K562 (cell line): ENCODE results near the gene DOK3. TPM values are rescaled to one million over a fixed set of nuclear protein-coding genes. Genes with fewer than 3 reads are reported as not detected.

Experiments used
- ATAC-seq: fragments of 200-7000 bp; cut with Tn5 transposase; 3 replicates; pipeline ENCODE4 v1.9.1; 2020; ENCODE audit warnings: moderate library complexity
- BruUV-seq: library from RNA; stranded (reverse); fragments of 400-500 nt; replicated peaks from 2 replicates; lab custom pipeline; 2021; lab: Mats Ljungman, UMichigan
- CTCF ChIA-PET: fragments of 300-600 bp; formaldehyde crosslinking; extraction: SDS; loops from one replicate; lab custom pipeline; 2021; ENCODE audit warnings: low intra/inter-chr PET ratio; lab: Yijun Ruan, JAX
- POLR2A ChIA-PET: fragments of 300-600, 350-650 bp; sonication (Branson Sonifier 250); formaldehyde crosslinking; extraction: SDS; loops from one replicate; lab custom pipeline; 2021; ENCODE audit warnings: antibody characterized with exemption, inconsistent platforms; lab: Yijun Ruan, JAX
- DNase-seq, 4 experiments: peaks; one replicate each; pipeline versions ENCODE4 v3.0.0 to v3.0.0-alpha.2; 2011 to 2018; ENCODE audit warnings: low spot score in 3 of 4, mixed read lengths in 3 of 4; ENCODE audit errors: extremely low read depth in 1 of 4
- FAIRE-seq: peaks from 2 replicates; lab custom pipeline; 2011; peaks lifted over from hg19 to GRCh38; lab: Jason Lieb, UNC
- H2AFZ ChIP-seq: 2 replicates; pipeline ENCODE4 v1.6.0; 2011; ENCODE audit warnings: low read depth, low read length, control low read depth, inconsistent platforms
- H3K27ac ChIP-seq: fragments of 200-600 bp; 3 replicates; pipeline ENCODE4 v1.8.0; 2011; ENCODE audit warnings: low read depth, mild to moderate bottlenecking, control low read depth, inconsistent platforms, low read length, moderate library complexity, mixed read lengths; ENCODE audit errors: extremely low read depth
- H3K27me3 ChIP-seq, 2 experiments: fragments of 300-600 bp in 1 of 2; 2 replicates in 1 of 2; 3 replicates in 1 of 2; pipeline versions ENCODE4 v1.6.0 to v1.8.0; 2011; ENCODE audit warnings: inconsistent platforms in 2 of 2, low read length in 2 of 2, mild to moderate bottlenecking in 1 of 2, mixed read lengths in 1 of 2, moderate library complexity in 1 of 2; ENCODE audit not compliant: control insufficient read depth in 2 of 2, insufficient read depth in 2 of 2
- H3K36me3 ChIP-seq: fragments of 300-600 bp; 3 replicates; pipeline ENCODE4 v1.8.0; 2011; ENCODE audit warnings: mild to moderate bottlenecking, low read length, inconsistent platforms; ENCODE audit not compliant: control insufficient read depth, insufficient read depth
- H3K4me1 ChIP-seq, 2 experiments: fragments of 200-600 bp in 1 of 2; replicated peaks in 1 of 2; 2 replicates in 1 of 2; 3 replicates in 1 of 2; pipeline versions ENCODE4 v1.5.1 to v1.8.0; 2011; ENCODE audit warnings: inconsistent platforms in 2 of 2, low read length in 2 of 2, mild to moderate bottlenecking in 1 of 2, mixed read lengths in 1 of 2, moderate library complexity in 1 of 2; ENCODE audit not compliant: control insufficient read depth in 2 of 2, insufficient read depth in 2 of 2
- H3K4me2 ChIP-seq: 2 replicates; pipeline ENCODE4 v1.6.1; 2011; ENCODE audit warnings: low read length, control low read depth, inconsistent platforms, mixed read lengths; ENCODE audit not compliant: insufficient read depth
- H3K4me3 ChIP-seq: fragments of 200-600 bp; sonication (generic), shearing (Covaris generic); 2 replicates; pipeline ENCODE4 v1.5.1; 2016; ENCODE audit warnings: control low read depth, inconsistent platforms
- H3K79me2 ChIP-seq: fragments of 200-600 bp; 3 replicates; pipeline ENCODE4 v1.8.0; 2011; ENCODE audit warnings: low read length, inconsistent platforms; ENCODE audit not compliant: control insufficient read depth, insufficient read depth
- H3K9ac ChIP-seq, 2 experiments: 2 replicates each; pipeline versions ENCODE4 v1.6.0 to v1.6.1; 2011; ENCODE audit warnings: low read depth in 2 of 2, low read length in 2 of 2, control low read depth in 1 of 2, inconsistent platforms in 1 of 2, mild to moderate bottlenecking in 1 of 2, mixed read lengths in 1 of 2; ENCODE audit not compliant: insufficient read depth in 1 of 2
- H3K9me1 ChIP-seq: one replicate; pipeline ENCODE4 v1.6.0; 2011; ENCODE audit warnings: inconsistent platforms, mild to moderate bottlenecking, low read length, moderate library complexity; ENCODE audit not compliant: control insufficient read depth, insufficient read depth
- H3K9me3 ChIP-seq: replicated peaks from 2 replicates; pipeline ENCODE4 v1.5.1; 2011; ENCODE audit warnings: low read depth, low read length, inconsistent platforms; ENCODE audit not compliant: control insufficient read depth, insufficient read depth
- H4K20me1 ChIP-seq: replicated peaks from 2 replicates; pipeline ENCODE4 v1.6.1; 2011; ENCODE audit warnings: low read length, inconsistent platforms, mixed read lengths; ENCODE audit not compliant: control insufficient read depth, insufficient read depth
- C11orf30 ChIP-seq: fragments of 450-650 bp; IDR thresholded peaks from 2 replicates; pipeline ENCODE4 v1.6.1; 2016; ENCODE audit warnings: low read depth, mild to moderate bottlenecking
- CBFB ChIP-seq: sonication (generic); formaldehyde crosslinking; IDR thresholded peaks from 2 replicates; pipeline ENCODE4 v1.4.0; 2020; ENCODE audit warnings: mild to moderate bottlenecking, missing genetic modification reagents
- CREM ChIP-seq: IDR thresholded peaks from 2 replicates; pipeline ENCODE4 v1.6.1; 2014; ENCODE audit warnings: antibody characterized with exemption, low read depth
- HDGF ChIP-seq: fragments of 450-650 bp; IDR thresholded peaks from 2 replicates; pipeline ENCODE4 v1.6.1; 2016
- JUN ChIP-seq, 2 experiments: sonication (generic) in 1 of 2; formaldehyde crosslinking in 1 of 2; IDR thresholded peaks; 2 replicates each; pipeline versions ENCODE4 v1.6.1 to v1.8.0; 2012 to 2022; ENCODE audit warnings: borderline replicate concordance in 2 of 2, mild to moderate bottlenecking in 2 of 2, improper control_type of control experiment in 1 of 2, low read depth in 1 of 2, low read length in 1 of 2, missing genetic modification reagents in 1 of 2
- MAFF ChIP-seq: IDR thresholded peaks from 2 replicates; pipeline ENCODE4 v1.6.1; 2012; ENCODE audit warnings: low read length, improper control_type of control experiment
- MAFK ChIP-seq: IDR thresholded peaks from 2 replicates; pipeline ENCODE4 v1.6.1; 2011; ENCODE audit warnings: low read length, improper control_type of control experiment
- MEF2A ChIP-seq: IDR thresholded peaks from 2 replicates; pipeline ENCODE4 v1.6.1; 2011; ENCODE audit warnings: low read depth, mild to moderate bottlenecking, low read length, moderate library complexity; ENCODE audit not compliant: control insufficient read depth
- MEF2D ChIP-seq: conservative IDR thresholded peaks from 2 replicates; pipeline ENCODE4 v1.6.1; 2016; ENCODE audit warnings: low read depth, missing genetic modification characterization, missing compliant biosample characterization
- MTA3 ChIP-seq: fragments of 450-650 bp; formaldehyde crosslinking; IDR thresholded peaks from 2 replicates; pipeline ENCODE4 v1.6.1; 2017; ENCODE audit warnings: mild to moderate bottlenecking, borderline replicate concordance
- NFXL1 ChIP-seq: fragments of 450-650 bp; formaldehyde crosslinking; IDR thresholded peaks from 2 replicates; pipeline ENCODE4 v1.4.0; 2021; ENCODE audit warnings: mild to moderate bottlenecking
- TEAD1 ChIP-seq, 2 experiments: fragments of 450-650 bp in 1 of 2; sonication (generic) in 1 of 2; formaldehyde crosslinking; IDR thresholded peaks; 2 replicates each; pipeline versions ENCODE4 v1.4.0 to v1.8.0; 2020 to 2022; ENCODE audit warnings: mild to moderate bottlenecking in 2 of 2, missing genetic modification reagents in 1 of 2
- TFE3 ChIP-seq: fragments of 450-650 bp; formaldehyde crosslinking; IDR thresholded peaks from 2 replicates; pipeline ENCODE4 v1.4.0; 2020; ENCODE audit warnings: mild to moderate bottlenecking, mixed read lengths
- XRCC5 ChIP-seq: fragments of 200-400 bp; formaldehyde crosslinking; IDR thresholded peaks from 2 replicates; pipeline ENCODE4 v1.6.1; 2017; ENCODE audit warnings: low read depth, mild to moderate bottlenecking, low read length
- ZBTB43 ChIP-seq: sonication (generic); formaldehyde crosslinking; IDR thresholded peaks from 2 replicates; pipeline ENCODE4 v1.8.0; 2023; ENCODE audit warnings: mild to moderate bottlenecking, missing genetic modification reagents
- ZKSCAN3 ChIP-seq: fragments of 250-450 bp; sonication (Bioruptor Pico); IDR thresholded peaks from 2 replicates; pipeline ENCODE4 v1.4.0; 2020
- ZNF124 ChIP-seq: sonication (generic); formaldehyde crosslinking; IDR thresholded peaks from 2 replicates; pipeline ENCODE4 v1.8.1; 2022; ENCODE audit warnings: missing genetic modification reagents
- ZNF316 ChIP-seq: fragments of 450-650 bp; IDR thresholded peaks from 2 replicates; pipeline ENCODE4 v1.6.1; 2016
- WGBS: fragments of 100-300 bp; shearing (Covaris generic); methylation state at CpG from one replicate; pipeline ENCODE4 v1.1.6; 2016; ENCODE audit warnings: low coverage, mixed read lengths; ENCODE audit not compliant: insufficient coverage; ENCODE audit errors: missing lambda C conversion rate; 5-methylcytosine and 5-hydroxymethylcytosine counted together
- in situ Hi-C: fragments of 300-500 bp; cut with MboI; formaldehyde crosslinking; loops from 4 replicates; pipeline ENCODE4 v1.15.0; 2018; ENCODE audit warnings: inconsistent platforms, mixed read lengths
- intact Hi-C: fragments of 100-400 bp; cut with micrococcal nuclease; formaldehyde crosslinking; loops from 2 replicates; pipeline ENCODE4 v1.14.2; 2022
- polyA plus RNA-seq, 8 experiments: library from polyadenylated mRNA; depleted of rRNA in 4 of 8; stranded (reverse) in 5 of 8; unstranded in 3 of 8; fragments of >200 nt; fragmentation: Nextera tagmentation in 2 of 8; fragmentation: Illumina TruSeq in 1 of 8; extraction: Ambion mirVana in 2 of 8; extraction: Trizol in 1 of 8; gene quantifications; 2 replicates each; pipeline versions ENCODE4 v1.2.1 to v1.2.3, GENCODE V29; 2011 to 2014; ENCODE audit warnings: inconsistent platforms in 1 of 8, missing spikeins in 1 of 8
- total RNA-seq, 7 experiments: library from RNA; depleted of rRNA in 6 of 7; stranded (reverse); fragments of >200 nt in 6 of 7; fragmentation: Illumina TruSeq in 2 of 7; extraction: Trizol in 2 of 7; gene quantifications; 2 replicates each; pipeline versions ENCODE4 v1.2.1 to v1.2.3, GENCODE V29; 2011 to 2021; ENCODE audit warnings: low replicate concordance in 1 of 7

DOK3 gene
- total and polyA plus RNA-seq, 9 of the 15 experiments (the other 6 are each of a cell fraction or from before 2014, with no cell fraction given), result 1.3 to 23.0 (median 8.0) TPM

GRCh38 chr5:177470759-177471536, 38.7 kb downstream of the DOK3 start (continued):
- TF ChIP-seq JUN (IDR thresholded peaks at IDR 0.05; ENCODE audit: borderline replicate concordance, low read depth, low read length) (no peak), JUN (CRISPR knock-in tag; IDR thresholded peaks at IDR 0.05; ENCODE audit: borderline replicate concordance) (no peak), C11orf30 (peak; percentile 63), ZNF316 (peak; percentile 85), NFXL1 (CRISPR knock-in tag) (no peak), MAFK (peak; percentile 11; the same call in 1 of the 2 replicates), MAFF (peak; percentile 24; the same call in 1 of the 2 replicates), HDGF (no peak)
- TF ChIP-seq, all 486 proteins: peak for 5

- no peak overlapping the region for H3K4me3 ChIP-seq
- FAIRE-seq (no peak), ATAC-seq (no peak), DNase-seq (no peak)
- H3K9me3 ChIP-seq, result peaks cover 4% of the 10 kb centered on the region
- CTCF ChIA-PET, result no interaction called here
- no peak overlapping the region for H3K4me2 ChIP-seq
- POLR2A ChIA-PET, result interaction anchor here (0.5 to 2.3 kb wide), 3 partner anchors 10 to 13 kb away, joined by 3 to 9 read pairs (median 5); no protein-coding TSS in a partner anchor
- H4K20me1 ChIP-seq, result no peaks in the 10 kb centered on the region; the same call in 1 of the 2 replicates
- H3K36me3 ChIP-seq, result peaks cover 57% of the 10 kb centered on the region; the same call in 2 of the 3 replicates
- H3K27me3 ChIP-seq, result no peaks in the 10 kb centered on the region
- H3K4me1 ChIP-seq, result peaks cover 9 to 54% of the 10 kb centered on the region in 2 experiments
- in situ Hi-C loops (no loop called here), intact Hi-C loops (no loop called here)
- H2AFZ ChIP-seq, result no peak overlapping the region
- peaks cover 36% of the 10 kb centered on the region for H3K79me2 ChIP-seq
- H3K9ac ChIP-seq, result peak overlapping the region in 1 of 2 experiments; percentile 22; a peak in 2 of 4 replicates
- BruUV-seq, result no TSS peak
- no peaks in the 10 kb centered on the region for H3K9me1 ChIP-seq
- no peak overlapping the region for H3K27ac ChIP-seq
- 96% methylated on average over 5 of the region's 8 CpGs for WGBS
- TF ChIP-seq ZKSCAN3 (CRISPR knock-in tag) (no peak), TEAD1 (CRISPR knock-in tag; IDR thresholded peaks at IDR 0.05) (no peak), XRCC5 (no peak), MTA3 (no peak), CBFB (CRISPR knock-in tag) (no peak), CREM (no peak), ZBTB43 (CRISPR knock-in tag) (no peak), ZNF124 (CRISPR knock-in tag) (no peak), MEF2A (no peak), TFE3 (CRISPR knock-in tag) (no peak), MEF2D (tag) (no peak)
These were observed 39.7 kb downstream of the DOK3 start for GRCh38 chr5:177469750-177470525.
